H1 (cell line): Measurements from ENCODE around the gene NEGR1. TPM values are rescaled to one million over a fixed set of nuclear protein-coding genes. Genes with fewer than 3 reads are reported as not detected.

Experiments
- BCL11A ChIP-seq, 2 experiments: IDR thresholded peaks; one replicate each; pipeline ENCODE4 v1.6.1; 2011; ENCODE audit warnings: low read depth in 2 of 2, low read length in 2 of 2, mild to moderate bottlenecking in 2 of 2
- JUND ChIP-seq: IDR thresholded peaks from 2 replicates; pipeline ENCODE4 v1.6.1; 2011; ENCODE audit warnings: mild to moderate bottlenecking, improper control_type of control experiment, low read length
- polyA plus RNA-seq, 7 experiments: library from polyadenylated mRNA; depleted of rRNA in 3 of 7; stranded (reverse) in 5 of 7; unstranded in 2 of 7; fragments of >200 nt in 5 of 7; fragments of 200-250 nt in 2 of 7; gene quantifications; 1 replicate in 5 of 7; 2 replicates in 1 of 7; 4 replicates in 1 of 7; pipeline versions ENCODE4 v1.2.1 to v1.2.3, GENCODE V29; 2011 to 2013; ENCODE audit warnings: missing spikeins in 2 of 7, mixed read lengths in 2 of 7
- total RNA-seq: library from RNA; stranded (reverse); fragmentation: NEBNext Ultra II Directional; extraction: Animal tissue kit (Norgen Biotek cat#: 25700); gene quantifications from 2 replicates; pipeline ENCODE4 v1.2.1, GENCODE V29; 2021

Gene NEGR1
- total and polyA plus RNA-seq, 2 of the 8 experiments (the other 6 are each of a cell fraction or from before 2014, with no cell fraction given), result 0.71 to 1.3 TPM

- TF ChIP-seq BCL11A (IDR thresholded peaks at IDR 0.05; ENCODE audit: low read depth in 2 of 2, low read length in 2 of 2) (no peak), JUND (no peak)
- TF ChIP-seq, all 59 proteins: peak for 0
These were observed 219.8 kb downstream of the NEGR1 start (continued) for GRCh38 chr1:72062584-72062983.
